HCT116 (cell line): Measurements from ENCODE around the gene C4orf50. TPM values are rescaled to one million over a fixed set of nuclear protein-coding genes. Genes with fewer than 3 reads are reported as not detected.

ENCODE experiments used
- ATAC-seq: fragments of 200-7000 bp; cut with Tn5 transposase; 2 replicates; pipeline ENCODE4 v1.9.1; 2020; ENCODE audit warnings: mild to moderate bottlenecking, moderate library complexity
- BruUV-seq: library from RNA; stranded (reverse); fragments of 400-500 nt; replicated peaks from 2 replicates; lab custom pipeline; 2021; lab: Mats Ljungman, UMichigan
- CTCF ChIA-PET: fragments of 300-600 bp; sonication (Branson Sonifier 250); formaldehyde crosslinking; loops from one replicate; lab custom pipeline; 2021; ENCODE audit warnings: antibody characterized with exemption; lab: Charles Lee
- POLR2A ChIA-PET: fragments of 300-600, 350-600 bp; sonication (Branson Sonifier 250); formaldehyde crosslinking; loops from one replicate; lab custom pipeline; 2021; ENCODE audit warnings: antibody characterized with exemption; lab: Charles Lee
- RAD21 ChIA-PET, 2 experiments: fragments of 300-600 bp; sonication (Branson Sonifier 250); formaldehyde crosslinking; loops; one replicate each; lab custom pipeline; 2023; ENCODE audit warnings: low total read pairs in 2 of 2; ENCODE audit not compliant: uncharacterized antibody in 2 of 2, unreplicated experiment in 2 of 2, low non-redundant PET in 1 of 2; lab: Charles Lee
- DNase-seq: peaks from one replicate; pipeline ENCODE4 v3.0.0-alpha.2; 2010; ENCODE audit warnings: low read depth, low spot score
- H2AFZ ChIP-seq: fragments of 200-600 bp; shearing (Covaris generic), sonication (generic); 2 replicates; pipeline ENCODE4 v1.6.1; 2017; ENCODE audit warnings: low read depth, mixed run types, mixed read lengths, antibody characterized with exemption, low read length; ENCODE audit not compliant: poor library complexity, severe bottlenecking
- H3K27ac ChIP-seq: 2 replicates; pipeline ENCODE4 v1.5.1; 2012; ENCODE audit warnings: low read depth, low read length
- H3K27me3 ChIP-seq: fragments of 200-600 bp; sonication (generic); 2 replicates; pipeline ENCODE4 v1.6.1; 2016; ENCODE audit warnings: mixed run types, low read length, mixed read lengths; ENCODE audit not compliant: insufficient read depth
- H3K36me3 ChIP-seq, 2 experiments: fragments of 200-500 bp in 1 of 2; fragments of 200-600 bp in 1 of 2; sonication (Bioruptor generic) in 1 of 2; sonication (generic) in 1 of 2; 2 replicates each; pipeline versions ENCODE4 v1.5.1 to v1.6.1; 2014 to 2016; ENCODE audit warnings: low read length in 2 of 2, inconsistent platforms in 1 of 2, mixed read lengths in 1 of 2, mixed run types in 1 of 2; ENCODE audit not compliant: insufficient read depth in 2 of 2, control insufficient read depth in 1 of 2
- H3K4me1 ChIP-seq, 2 experiments: fragments of 200-600 bp in 1 of 2; sonication (generic) in 1 of 2; 2 replicates each; pipeline versions ENCODE4 v1.5.1 to v1.6.1; 2012 to 2017; ENCODE audit warnings: low read length in 2 of 2, inconsistent platforms in 1 of 2, mild to moderate bottlenecking in 1 of 2, mixed read lengths in 1 of 2, mixed run types in 1 of 2, moderate library complexity in 1 of 2; ENCODE audit not compliant: insufficient read depth in 2 of 2, control insufficient read depth in 1 of 2
- H3K4me2 ChIP-seq: fragments of 200-600 bp; sonication (generic); 2 replicates; pipeline ENCODE4 v1.6.1; 2017; ENCODE audit warnings: mixed run types, low read length, mixed read lengths
- H3K4me3 ChIP-seq, 2 experiments: fragments of 200-600 bp in 1 of 2; sonication (generic) in 1 of 2; replicated peaks in 1 of 2; 2 replicates each; pipeline ENCODE4 v1.5.1; 2011 to 2016; ENCODE audit warnings: low read length in 2 of 2, control low read depth in 1 of 2, low read depth in 1 of 2, mild to moderate bottlenecking in 1 of 2, mixed read lengths in 1 of 2, mixed run types in 1 of 2
- H3K79me2 ChIP-seq: fragments of 200-600 bp; sonication (generic); 2 replicates; pipeline ENCODE4 v1.6.1; 2017; ENCODE audit warnings: mild to moderate bottlenecking, mixed run types, low read length, moderate library complexity, mixed read lengths; ENCODE audit not compliant: insufficient read depth
- H3K9ac ChIP-seq: fragments of 200-600 bp; sonication (generic); 2 replicates; pipeline ENCODE4 v1.6.1; 2016; ENCODE audit warnings: low read length, mixed read lengths
- H3K9me2 ChIP-seq: fragments of 200-600 bp; sonication (generic), shearing (Covaris generic); 2 replicates; pipeline ENCODE4 v1.6.1; 2017; ENCODE audit warnings: mixed run types, mild to moderate bottlenecking, moderate library complexity; ENCODE audit not compliant: insufficient read depth
- H3K9me3 ChIP-seq, 2 experiments: fragments of 200-500 bp in 1 of 2; fragments of 200-600 bp in 1 of 2; sonication (Bioruptor generic) in 1 of 2; sonication (generic) in 1 of 2; 2 replicates each; pipeline ENCODE4 v1.6.1; 2014 to 2017; ENCODE audit warnings: low read length in 2 of 2, mixed read lengths in 2 of 2, inconsistent platforms in 1 of 2, low read depth in 1 of 2, mild to moderate bottlenecking in 1 of 2, mixed run types in 1 of 2, moderate library complexity in 1 of 2; ENCODE audit not compliant: control insufficient read depth in 1 of 2, insufficient read depth in 1 of 2
- H4K20me1 ChIP-seq: fragments of 200-600 bp; sonication (generic), shearing (Covaris generic); 2 replicates; pipeline ENCODE4 v1.6.1; 2017; ENCODE audit warnings: mixed run types, mild to moderate bottlenecking, moderate library complexity; ENCODE audit not compliant: insufficient read depth
- CBX3 ChIP-seq: IDR thresholded peaks from 2 replicates; pipeline ENCODE4 v1.6.1; 2012; ENCODE audit warnings: low read depth
- EGR1 ChIP-seq: IDR thresholded peaks from 2 replicates; pipeline ENCODE4 v1.6.1; 2012; ENCODE audit warnings: low read depth
- ELF1 ChIP-seq: IDR thresholded peaks from 2 replicates; pipeline ENCODE4 v1.6.1; 2012; ENCODE audit warnings: low read depth, borderline replicate concordance
- EZH2 ChIP-seq: fragments of 200-600 bp; sonication (generic); IDR thresholded peaks from 2 replicates; pipeline ENCODE4 v1.6.1; 2017; ENCODE audit warnings: antibody characterized with exemption, mixed run types
- EZH2phosphoT487 ChIP-seq: fragments of 200-600 bp; IDR thresholded peaks from 2 replicates; pipeline ENCODE4 v1.6.1; 2018; ENCODE audit warnings: antibody characterized with exemption, borderline replicate concordance
- FOSL1 ChIP-seq: IDR thresholded peaks from 2 replicates; pipeline ENCODE4 v1.6.1; 2012; ENCODE audit warnings: low read depth
- POLR2AphosphoS5 ChIP-seq: IDR thresholded peaks from 2 replicates; pipeline ENCODE4 v1.6.1; 2011; ENCODE audit warnings: mild to moderate bottlenecking, low read depth, low read length, moderate library complexity
- RAD21 ChIP-seq: IDR thresholded peaks from 2 replicates; pipeline ENCODE4 v1.6.1; 2012; ENCODE audit warnings: low read depth, mild to moderate bottlenecking
- SIN3A ChIP-seq: IDR thresholded peaks from 2 replicates; pipeline ENCODE4 v1.6.1; 2012; ENCODE audit warnings: low read depth
- SRF ChIP-seq: IDR thresholded peaks from 2 replicates; pipeline ENCODE4 v1.6.1; 2012; ENCODE audit warnings: low read depth
- TCF7L2 ChIP-seq: IDR thresholded peaks from 2 replicates; pipeline ENCODE4 v1.7.0; 2011; ENCODE audit warnings: borderline replicate concordance, inconsistent platforms; ENCODE audit not compliant: insufficient read depth, insufficient read length; ENCODE audit errors: extremely low read depth
- ZFX ChIP-seq: fragments of 450-650 bp; IDR thresholded peaks from 2 replicates; pipeline ENCODE4 v1.6.1; 2017
- ZNF274 ChIP-seq: fragments of 200-500 bp; sonication (Bioruptor generic); IDR thresholded peaks from 2 replicates; pipeline ENCODE4 v1.6.1; 2014; ENCODE audit warnings: mild to moderate bottlenecking, low read depth, low read length, inconsistent platforms
- intact Hi-C: fragments of 100-400 bp; cut with micrococcal nuclease; formaldehyde crosslinking; loops from 2 replicates; pipeline ENCODE4 v1.10.0; 2022
- total RNA-seq: library from RNA; stranded (reverse); gene quantifications from one replicate; pipeline ENCODE4 v1.2.1, GENCODE V29; 2021; ENCODE audit not compliant: unreplicated experiment
- TF ChIP-seq, protein P1 (sequence below): IDR thresholded peaks from 2 replicates; pipeline ENCODE4 v1.6.1; 2012
- TF ChIP-seq, protein P2 (sequence below), 3 experiments: fragments of 200-600 bp in 1 of 3; sonication (generic) in 1 of 3; IDR thresholded peaks in 2 of 3; conservative IDR thresholded peaks in 1 of 3; 2 replicates each; pipeline ENCODE4 v1.5.1; 2012 to 2017; ENCODE audit warnings: low read depth in 2 of 3, low read length in 2 of 3, antibody characterized with exemption in 1 of 3, borderline replicate concordance in 1 of 3, control low read depth in 1 of 3, mild to moderate bottlenecking in 1 of 3, mixed read lengths in 1 of 3, mixed run types in 1 of 3, moderate library complexity in 1 of 3; ENCODE audit not compliant: insufficient read depth in 1 of 3

C4orf50 gene
- total RNA-seq, 1 experiment from 2014 or later: not detected

DNA sequence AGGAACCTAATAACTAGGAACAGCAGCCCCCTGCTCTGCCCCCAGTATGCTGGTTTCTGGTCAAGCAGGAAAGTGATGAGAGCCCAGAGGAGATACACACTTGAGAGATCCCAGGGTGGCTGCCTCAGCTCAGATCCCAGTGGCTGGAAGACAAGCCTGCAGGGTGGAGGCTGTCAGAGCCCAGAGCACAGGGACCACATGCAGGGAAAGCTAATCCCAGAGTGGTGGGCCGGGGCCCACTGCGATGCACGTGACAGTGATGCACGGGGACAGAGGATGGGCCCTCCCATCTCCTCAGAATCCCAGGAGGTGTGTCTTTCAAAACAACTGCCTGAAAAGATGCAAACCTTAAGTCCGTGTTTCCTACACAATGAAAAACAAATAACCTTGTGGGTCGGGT is 96.2 kb downstream of the C4orf50 start:
- H3K27ac ChIP-seq: no peak overlapping the region
- RAD21 ChIA-PET: no interaction called here
- H3K4me2 ChIP-seq: no peak overlapping the region
- POLR2A ChIA-PET: no interaction called here
- no peak overlapping the region for H3K4me3 ChIP-seq
- peaks cover 29% of the 10 kb centered on the region for H3K27me3 ChIP-seq
- DNase-seq (no peak), ATAC-seq (no peak)
- no peaks in the 10 kb centered on the region for H3K4me1 ChIP-seq
- CTCF ChIA-PET: no interaction called here
- H4K20me1 ChIP-seq: no peaks in the 10 kb centered on the region
- no peak overlapping the region for H3K9ac ChIP-seq
- H3K9me2 ChIP-seq: no peaks in the 10 kb centered on the region
- intact Hi-C loops: no loop called here
- TF ChIP-seq EGR1 (no peak), ZNF274 (no peak), POLR2AphosphoS5 (no peak), SRF (no peak), ELF1 (no peak), TCF7L2 (no peak), ZFX (no peak), EZH2 (no peak), FOSL1 (no peak), SIN3A (no peak), CBX3 (no peak), EZH2phosphoT487 (no peak), RAD21 (no peak)
- TF ChIP-seq, protein P1, sequence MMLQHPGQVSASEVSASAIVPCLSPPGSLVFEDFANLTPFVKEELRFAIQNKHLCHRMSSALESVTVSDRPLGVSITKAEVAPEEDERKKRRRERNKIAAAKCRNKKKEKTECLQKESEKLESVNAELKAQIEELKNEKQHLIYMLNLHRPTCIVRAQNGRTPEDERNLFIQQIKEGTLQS: no peak
- TF ChIP-seq, protein P2, sequence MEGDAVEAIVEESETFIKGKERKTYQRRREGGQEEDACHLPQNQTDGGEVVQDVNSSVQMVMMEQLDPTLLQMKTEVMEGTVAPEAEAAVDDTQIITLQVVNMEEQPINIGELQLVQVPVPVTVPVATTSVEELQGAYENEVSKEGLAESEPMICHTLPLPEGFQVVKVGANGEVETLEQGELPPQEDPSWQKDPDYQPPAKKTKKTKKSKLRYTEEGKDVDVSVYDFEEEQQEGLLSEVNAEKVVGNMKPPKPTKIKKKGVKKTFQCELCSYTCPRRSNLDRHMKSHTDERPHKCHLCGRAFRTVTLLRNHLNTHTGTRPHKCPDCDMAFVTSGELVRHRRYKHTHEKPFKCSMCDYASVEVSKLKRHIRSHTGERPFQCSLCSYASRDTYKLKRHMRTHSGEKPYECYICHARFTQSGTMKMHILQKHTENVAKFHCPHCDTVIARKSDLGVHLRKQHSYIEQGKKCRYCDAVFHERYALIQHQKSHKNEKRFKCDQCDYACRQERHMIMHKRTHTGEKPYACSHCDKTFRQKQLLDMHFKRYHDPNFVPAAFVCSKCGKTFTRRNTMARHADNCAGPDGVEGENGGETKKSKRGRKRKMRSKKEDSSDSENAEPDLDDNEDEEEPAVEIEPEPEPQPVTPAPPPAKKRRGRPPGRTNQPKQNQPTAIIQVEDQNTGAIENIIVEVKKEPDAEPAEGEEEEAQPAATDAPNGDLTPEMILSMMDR (IDR thresholded peaks at IDR 0.05 in 2 of 3, conservative IDR thresholded peaks at IDR 0.05 in 1 of 3; ENCODE audit: borderline replicate concordance in 1 of 3, insufficient read depth in 1 of 3, low read depth in 2 of 3, low read length in 2 of 3): no peak
- BruUV-seq: no TSS peak
- H3K36me3 ChIP-seq: no peaks in the 10 kb centered on the region
- no peaks in the 10 kb centered on the region for H3K9me3 ChIP-seq
- H2AFZ ChIP-seq: no peak overlapping the region
- H3K79me2 ChIP-seq: no peaks in the 10 kb centered on the region
